HCT116 (cell line): ENCODE data around the gene ZNF618. TPM values are rescaled to one million over a fixed set of nuclear protein-coding genes. Genes with fewer than 3 reads are reported as not detected.

Experiments used
- ATAC-seq: fragments of 200-7000 bp; cut with Tn5 transposase; 2 replicates; pipeline ENCODE4 v1.9.1; 2020; ENCODE audit warnings: mild to moderate bottlenecking, moderate library complexity
- BruUV-seq: library from RNA; stranded (reverse); fragments of 400-500 nt; replicated peaks from 2 replicates; lab custom pipeline; 2021; lab: Mats Ljungman, UMichigan
- CTCF ChIA-PET: fragments of 300-600 bp; sonication (Branson Sonifier 250); formaldehyde crosslinking; loops from one replicate; lab custom pipeline; 2021; ENCODE audit warnings: antibody characterized with exemption; lab: Charles Lee
- POLR2A ChIA-PET: fragments of 300-600, 350-600 bp; sonication (Branson Sonifier 250); formaldehyde crosslinking; loops from one replicate; lab custom pipeline; 2021; ENCODE audit warnings: antibody characterized with exemption; lab: Charles Lee
- RAD21 ChIA-PET, 2 experiments: fragments of 300-600 bp; sonication (Branson Sonifier 250); formaldehyde crosslinking; loops; one replicate each; lab custom pipeline; 2023; ENCODE audit warnings: low total read pairs in 2 of 2; ENCODE audit not compliant: uncharacterized antibody in 2 of 2, unreplicated experiment in 2 of 2, low non-redundant PET in 1 of 2; lab: Charles Lee
- DNase-seq: peaks from one replicate; pipeline ENCODE4 v3.0.0-alpha.2; 2010; ENCODE audit warnings: low read depth, low spot score
- H2AFZ ChIP-seq: fragments of 200-600 bp; shearing (Covaris generic), sonication (generic); 2 replicates; pipeline ENCODE4 v1.6.1; 2017; ENCODE audit warnings: low read depth, mixed run types, mixed read lengths, antibody characterized with exemption, low read length; ENCODE audit not compliant: poor library complexity, severe bottlenecking
- H3K27ac ChIP-seq: 2 replicates; pipeline ENCODE4 v1.5.1; 2012; ENCODE audit warnings: low read depth, low read length
- H3K27me3 ChIP-seq: fragments of 200-600 bp; sonication (generic); 2 replicates; pipeline ENCODE4 v1.6.1; 2016; ENCODE audit warnings: mixed run types, low read length, mixed read lengths; ENCODE audit not compliant: insufficient read depth
- H3K36me3 ChIP-seq, 2 experiments: fragments of 200-500 bp in 1 of 2; fragments of 200-600 bp in 1 of 2; sonication (Bioruptor generic) in 1 of 2; sonication (generic) in 1 of 2; 2 replicates each; pipeline versions ENCODE4 v1.5.1 to v1.6.1; 2014 to 2016; ENCODE audit warnings: low read length in 2 of 2, inconsistent platforms in 1 of 2, mixed read lengths in 1 of 2, mixed run types in 1 of 2; ENCODE audit not compliant: insufficient read depth in 2 of 2, control insufficient read depth in 1 of 2
- H3K4me1 ChIP-seq, 2 experiments: fragments of 200-600 bp in 1 of 2; sonication (generic) in 1 of 2; 2 replicates each; pipeline versions ENCODE4 v1.5.1 to v1.6.1; 2012 to 2017; ENCODE audit warnings: low read length in 2 of 2, inconsistent platforms in 1 of 2, mild to moderate bottlenecking in 1 of 2, mixed read lengths in 1 of 2, mixed run types in 1 of 2, moderate library complexity in 1 of 2; ENCODE audit not compliant: insufficient read depth in 2 of 2, control insufficient read depth in 1 of 2
- H3K4me2 ChIP-seq: fragments of 200-600 bp; sonication (generic); 2 replicates; pipeline ENCODE4 v1.6.1; 2017; ENCODE audit warnings: mixed run types, low read length, mixed read lengths
- H3K4me3 ChIP-seq, 2 experiments: fragments of 200-600 bp in 1 of 2; sonication (generic) in 1 of 2; replicated peaks in 1 of 2; 2 replicates each; pipeline ENCODE4 v1.5.1; 2011 to 2016; ENCODE audit warnings: low read length in 2 of 2, control low read depth in 1 of 2, low read depth in 1 of 2, mild to moderate bottlenecking in 1 of 2, mixed read lengths in 1 of 2, mixed run types in 1 of 2
- H3K79me2 ChIP-seq: fragments of 200-600 bp; sonication (generic); 2 replicates; pipeline ENCODE4 v1.6.1; 2017; ENCODE audit warnings: mild to moderate bottlenecking, mixed run types, low read length, moderate library complexity, mixed read lengths; ENCODE audit not compliant: insufficient read depth
- H3K9ac ChIP-seq: fragments of 200-600 bp; sonication (generic); 2 replicates; pipeline ENCODE4 v1.6.1; 2016; ENCODE audit warnings: low read length, mixed read lengths
- H3K9me2 ChIP-seq: fragments of 200-600 bp; sonication (generic), shearing (Covaris generic); 2 replicates; pipeline ENCODE4 v1.6.1; 2017; ENCODE audit warnings: mixed run types, mild to moderate bottlenecking, moderate library complexity; ENCODE audit not compliant: insufficient read depth
- H3K9me3 ChIP-seq, 2 experiments: fragments of 200-500 bp in 1 of 2; fragments of 200-600 bp in 1 of 2; sonication (Bioruptor generic) in 1 of 2; sonication (generic) in 1 of 2; 2 replicates each; pipeline ENCODE4 v1.6.1; 2014 to 2017; ENCODE audit warnings: low read length in 2 of 2, mixed read lengths in 2 of 2, inconsistent platforms in 1 of 2, low read depth in 1 of 2, mild to moderate bottlenecking in 1 of 2, mixed run types in 1 of 2, moderate library complexity in 1 of 2; ENCODE audit not compliant: control insufficient read depth in 1 of 2, insufficient read depth in 1 of 2
- H4K20me1 ChIP-seq: fragments of 200-600 bp; sonication (generic), shearing (Covaris generic); 2 replicates; pipeline ENCODE4 v1.6.1; 2017; ENCODE audit warnings: mixed run types, mild to moderate bottlenecking, moderate library complexity; ENCODE audit not compliant: insufficient read depth
- POLR2A ChIP-seq: IDR thresholded peaks from 2 replicates; pipeline ENCODE4 v1.7.0; 2011; ENCODE audit warnings: borderline replicate concordance; ENCODE audit not compliant: insufficient read depth, insufficient read length; ENCODE audit errors: extremely low read depth
- POLR2AphosphoS5 ChIP-seq: IDR thresholded peaks from 2 replicates; pipeline ENCODE4 v1.6.1; 2011; ENCODE audit warnings: mild to moderate bottlenecking, low read depth, low read length, moderate library complexity
- RAD21 ChIP-seq: IDR thresholded peaks from 2 replicates; pipeline ENCODE4 v1.6.1; 2012; ENCODE audit warnings: low read depth, mild to moderate bottlenecking
- SIN3A ChIP-seq: IDR thresholded peaks from 2 replicates; pipeline ENCODE4 v1.6.1; 2012; ENCODE audit warnings: low read depth
- SP1 ChIP-seq: IDR thresholded peaks from 2 replicates; pipeline ENCODE4 v1.6.1; 2012; ENCODE audit warnings: low read depth
- ZFX ChIP-seq: fragments of 450-650 bp; IDR thresholded peaks from 2 replicates; pipeline ENCODE4 v1.6.1; 2017
- intact Hi-C: fragments of 100-400 bp; cut with micrococcal nuclease; formaldehyde crosslinking; loops from 2 replicates; pipeline ENCODE4 v1.10.0; 2022
- total RNA-seq: library from RNA; stranded (reverse); gene quantifications from one replicate; pipeline ENCODE4 v1.2.1, GENCODE V29; 2021; ENCODE audit not compliant: unreplicated experiment

Gene ZNF618
- total RNA-seq, 1 experiment from 2014 or later, result 13.5 TPM

GRCh38 chr9:113888336-113888735, 12.2 kb downstream of the ZNF618 start:
- RAD21 ChIA-PET, result no interaction called here
- Histone ChIP-seq H3K9me3 (no peaks in the 10 kb centered on the region; a peak in 1 of 4 replicates), H4K20me1 (no peaks in the 10 kb centered on the region), H3K27ac (no peak overlapping the region), H3K4me2 (no peak overlapping the region), H3K36me3 (no peaks in the 10 kb centered on the region; a peak in 1 of 4 replicates), H3K9me2 (no peaks in the 10 kb centered on the region), H3K4me1 (peaks cover 12 to 15% of the 10 kb centered on the region in 2 experiments; a peak in 3 of 4 replicates), H3K79me2 (peaks cover 11% of the 10 kb centered on the region), H3K4me3 (no peak overlapping the region), H3K27me3 (no peaks in the 10 kb centered on the region), H2AFZ (no peak overlapping the region), H3K9ac (no peak overlapping the region)
- POLR2A ChIA-PET, result no interaction called here
- intact Hi-C loops, result no loop called here
- CTCF ChIA-PET, result interaction anchor here (1.3 kb wide), 1 partner anchor 11 kb away, joined by 6 read pairs; no protein-coding TSS in a partner anchor
- no peak for DNase-seq
- ATAC-seq, result no peak
- no TSS peak for BruUV-seq
- no peak for TF ChIP-seq ZFX
- no peak for TF ChIP-seq SIN3A
- TF ChIP-seq SP1, result no peak
- TF ChIP-seq POLR2AphosphoS5, result no peak
- TF ChIP-seq POLR2A, result no peak

GRCh38 chr9:113888976-113889375, 12.9 kb downstream of the ZNF618 start:
- H4K20me1 ChIP-seq, result no peaks in the 10 kb centered on the region
- H3K27ac ChIP-seq, result no peak overlapping the region
- H3K79me2 ChIP-seq, result peaks cover 11% of the 10 kb centered on the region
- TF ChIP-seq RAD21 (no peak), POLR2AphosphoS5 (no peak), SIN3A (no peak)
- H3K4me3 ChIP-seq, result no peak overlapping the region
- no peaks in the 10 kb centered on the region; a peak in 1 of 4 replicates for H3K36me3 ChIP-seq
- H3K4me2 ChIP-seq, result no peak overlapping the region
- H2AFZ ChIP-seq, result no peak overlapping the region
- ATAC-seq (no peak), DNase-seq (no peak)
- BruUV-seq, result no TSS peak
- ChIA-PET CTCF (no interaction called here), POLR2A (no interaction called here), RAD21 (no interaction called here)
- intact Hi-C loops, result no loop called here
- peaks cover 12 to 15% of the 10 kb centered on the region in 2 experiments; a peak in 3 of 4 replicates for H3K4me1 ChIP-seq
- no peaks in the 10 kb centered on the region for H3K27me3 ChIP-seq
- H3K9ac ChIP-seq, result no peak overlapping the region
- no peaks in the 10 kb centered on the region for H3K9me2 ChIP-seq
- H3K9me3 ChIP-seq, result no peaks in the 10 kb centered on the region; a peak in 1 of 4 replicates
